Nucleus accumbens (tissue), 56 donors: Measurements from ENCODE around the gene EVX2.

ENCODE experiments used
- DNase-seq, 56 donors: peaks; one replicate each; lab custom pipeline; 2025; lab: John Stamatoyannopoulos, UW

EVX2 gene

GRCh38 chr2:176072292-176072669 lies 11.5 kb downstream of the EVX2 start:
- no peak for DNase-seq

- no peak for DNase-seq
These were observed 12.2 kb downstream of the EVX2 start for GRCh38 chr2:176071330-176072291.

DNA sequence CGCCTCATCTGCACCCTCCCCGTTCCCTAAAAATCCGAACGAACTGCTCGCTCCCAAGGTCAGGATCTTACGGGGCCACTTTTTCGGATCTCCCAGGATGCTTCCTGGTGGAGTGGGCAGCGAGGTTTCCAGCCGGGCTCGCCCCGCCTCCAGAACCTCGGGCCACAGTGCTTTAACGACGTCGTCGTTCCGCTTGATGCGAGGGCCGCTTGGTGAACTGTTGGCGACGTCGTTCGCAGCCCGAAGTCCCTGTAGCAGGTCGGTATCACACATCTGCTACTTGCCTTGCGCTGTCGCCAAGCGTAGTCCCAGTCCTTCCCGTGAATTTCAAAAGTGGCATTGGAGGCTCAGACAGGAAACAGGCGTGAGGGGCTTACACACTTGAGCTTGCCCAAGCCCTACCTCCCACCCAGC lies 15.3 kb downstream of the EVX2 start:
- DNase-seq, result no peak

- no peak for DNase-seq
These were observed 16.0 kb downstream of the EVX2 start for GRCh38 chr2:176067589-176068418.

DNA sequence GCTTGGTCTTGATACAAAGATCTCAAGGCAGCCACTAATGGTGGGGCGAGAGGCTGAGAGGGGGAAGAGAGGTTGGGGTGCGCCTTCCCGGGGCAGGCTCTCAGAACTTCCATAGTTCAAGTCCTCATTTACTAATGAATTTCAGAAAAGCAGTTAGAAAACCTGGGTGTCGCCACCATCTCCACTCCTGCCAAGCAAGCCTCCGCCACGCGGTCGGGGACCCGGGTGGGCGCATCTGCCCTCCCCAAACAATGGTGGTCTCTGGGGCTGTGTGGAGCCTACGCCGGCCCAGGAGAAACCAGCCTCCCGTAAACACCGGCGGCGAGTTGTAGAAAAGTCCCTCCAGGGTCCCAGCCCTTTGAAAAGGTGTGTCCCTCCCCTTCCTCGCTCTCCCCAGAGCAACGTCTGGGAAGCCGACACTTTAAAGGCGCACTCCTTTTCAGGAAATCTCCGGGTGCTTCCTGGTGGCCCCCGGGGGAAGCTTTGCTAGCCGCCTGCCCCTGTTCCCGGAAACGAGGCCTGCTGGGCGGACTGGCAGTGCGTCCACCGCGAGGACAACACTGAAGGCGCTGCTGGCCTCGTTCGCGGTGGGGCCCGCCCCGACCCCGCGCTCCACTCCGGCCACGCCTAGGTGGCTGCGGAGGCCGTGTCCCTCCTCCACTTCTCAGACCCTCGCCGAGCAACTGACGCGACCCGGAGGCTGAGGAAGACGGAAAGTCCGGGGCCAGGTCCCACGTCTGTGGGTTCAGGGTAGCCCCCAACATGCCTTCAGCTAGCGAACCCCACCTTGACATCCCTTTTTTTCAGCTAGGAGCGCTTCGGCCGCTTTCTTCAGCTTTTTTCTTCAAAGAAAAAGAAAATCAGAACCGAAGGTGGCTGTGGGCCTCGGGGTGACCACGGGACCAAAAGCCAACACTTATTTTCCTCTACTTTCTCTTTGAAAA lies 16.8 kb downstream of the EVX2 start:
- no peak for DNase-seq

GRCh38 chr2:176063958-176064357 lies 19.8 kb downstream of the EVX2 start:
- DNase-seq, result no peak

DNA sequence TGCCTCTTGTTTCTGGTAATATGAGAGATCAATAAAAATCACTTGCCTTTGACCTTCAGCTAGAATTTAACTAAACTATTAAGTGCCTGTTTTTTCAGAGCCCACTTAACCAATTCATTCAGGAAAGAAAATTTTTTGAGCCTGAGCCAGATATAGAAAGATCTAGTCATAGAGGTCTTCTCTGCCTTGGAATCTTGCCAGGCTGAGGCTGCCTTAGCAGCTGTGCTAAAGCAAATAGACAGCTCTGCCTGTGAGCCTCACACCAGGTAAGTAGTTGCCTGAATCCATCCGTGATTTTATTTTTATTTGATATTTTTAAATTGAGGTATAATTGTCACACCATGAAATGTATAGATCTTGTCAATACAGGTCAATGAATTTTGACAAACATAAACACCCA lies 27.4 kb downstream of the EVX2 start:
- DNase-seq, result no peak

- peak in 12 of 56 donors; percentile 2 to 41 (median 6) for DNase-seq
These were observed 44.4 kb downstream of the EVX2 start for GRCh38 chr2:176039375-176039774.

GRCh38 chr2:176038694-176039093 lies 45.1 kb downstream of the EVX2 start:
- peak in 1 of 56 donors; percentile 11 for DNase-seq

GRCh38 chr2:176035013-176035691 lies 48.6 kb downstream of the EVX2 start:
- no peak for DNase-seq

GRCh38 chr2:176027806-176028205 lies 56.0 kb downstream of the EVX2 start:
- no peak for DNase-seq
